ENCODE results near the gene RAB22A.

Gene RAB22A

DNA sequence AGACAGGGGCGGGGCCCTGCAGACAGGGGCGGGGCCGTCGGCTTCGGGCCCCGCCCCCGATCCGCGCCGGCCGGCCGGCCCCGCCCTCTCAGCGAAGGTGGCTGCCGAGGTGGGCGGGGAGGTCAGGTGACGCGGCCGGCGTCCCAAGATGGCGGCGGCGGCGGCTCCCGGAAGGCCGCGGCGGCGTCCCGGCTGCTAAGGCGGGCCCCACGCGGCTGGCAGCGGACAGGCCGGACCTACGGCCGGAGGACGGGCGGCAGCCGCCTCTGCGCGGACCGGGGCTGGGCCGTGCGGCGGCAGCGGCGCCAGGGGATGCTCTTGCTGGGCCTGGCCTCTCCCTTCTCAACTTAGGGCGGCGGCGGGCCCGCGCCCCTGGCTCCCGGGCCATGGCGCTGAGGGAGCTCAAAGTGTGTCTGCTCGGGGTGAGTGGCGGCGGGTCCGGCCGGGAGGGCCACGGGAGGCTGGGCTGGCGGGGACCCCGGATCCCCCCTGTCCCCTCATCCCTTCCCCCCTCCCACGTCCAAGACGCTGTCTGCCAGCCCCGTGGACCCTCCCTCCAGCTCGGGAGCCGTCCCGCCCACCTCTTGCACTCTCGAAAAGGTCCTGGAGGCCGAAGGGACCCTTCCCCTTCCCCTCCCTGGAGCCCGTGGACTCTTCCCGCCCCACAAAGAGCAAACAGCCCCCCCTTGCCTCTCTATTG is at the start of gene RAB22A:
RAB22A (plus strand) TSS at position 125 of the 700 bp plus-strand sequence; CDS start at position 387, 262 bp downstream.
- peak; percentile 83 for DNase-seq (ENCODE audit: low spot score)

DNA sequence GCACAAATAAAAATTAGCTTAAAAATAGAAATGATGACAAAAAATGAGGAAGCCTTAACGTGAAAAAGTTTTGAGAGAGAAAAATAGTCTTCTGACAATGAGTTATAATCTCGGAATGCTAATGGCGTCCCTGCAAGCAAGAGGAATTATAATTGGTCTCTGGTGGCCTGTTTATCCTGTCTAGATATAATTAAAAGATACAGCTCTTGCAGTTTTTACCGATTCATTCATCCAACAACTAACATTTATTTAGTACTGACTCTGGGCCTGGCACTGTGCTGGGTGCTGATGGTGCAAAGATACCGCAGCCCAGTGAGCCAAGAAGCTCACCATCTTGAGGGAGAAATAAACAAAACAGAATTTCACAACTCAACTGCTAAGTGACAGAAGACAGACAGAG is 49.5 kb upstream of the RAB22A start:
- no peak for DNase-seq (ENCODE audit: low spot score)

GRCh38 chr20:58261660-58262059 is 47.9 kb upstream of the RAB22A start:
- no peak for DNase-seq (ENCODE audit: low spot score)

GRCh38 chr20:58264271-58264670 is 45.2 kb upstream of the RAB22A start:
- no peak for DNase-seq (ENCODE audit: low spot score)

GRCh38 chr20:58267389-58268215 is 41.9 kb upstream of the RAB22A start:
- no peak for DNase-seq (ENCODE audit: low spot score)

- DNase-seq (ENCODE audit: low spot score), result no peak
Measured at GRCh38 chr20:58268421-58268821, 41.1 kb upstream of the RAB22A start.

- DNase-seq (ENCODE audit: low spot score), result no peak
Measured at GRCh38 chr20:58268936-58269619, 40.4 kb upstream of the RAB22A start.

DNA sequence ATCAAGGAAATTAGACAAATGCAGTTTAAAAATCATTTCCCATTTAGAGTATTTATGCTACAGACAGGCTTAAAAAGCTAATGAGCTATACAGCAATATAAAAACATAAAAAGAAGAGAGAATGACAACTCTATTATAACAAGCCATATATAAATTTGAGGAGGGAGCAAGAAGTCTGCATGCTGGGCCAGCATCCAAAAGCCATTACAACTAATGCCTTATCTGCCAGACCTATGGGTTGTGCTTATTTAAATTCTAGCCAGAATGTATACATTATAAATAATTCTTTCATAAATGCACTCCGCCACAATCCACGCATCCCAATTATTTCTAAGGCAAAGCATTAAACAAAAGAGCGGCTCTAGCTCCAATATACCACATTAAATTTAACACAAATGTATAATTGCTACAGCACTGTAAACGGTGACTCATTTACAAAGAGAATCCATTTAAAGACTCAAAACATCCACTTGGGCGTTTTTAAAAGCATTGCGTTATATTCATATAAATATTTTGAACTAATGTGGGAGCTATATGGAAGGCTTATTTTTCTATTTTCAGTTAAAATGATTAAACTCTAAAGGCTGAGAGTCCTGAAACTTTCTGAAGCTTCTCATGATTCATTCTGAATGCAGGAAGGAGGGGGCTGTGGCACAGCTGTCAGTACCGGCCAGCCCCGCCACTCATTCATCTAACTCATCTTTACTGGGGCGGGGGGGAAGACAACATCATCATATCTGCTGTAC is 37.7 kb upstream of the RAB22A start:
- no peak for DNase-seq (ENCODE audit: low spot score)

DNA sequence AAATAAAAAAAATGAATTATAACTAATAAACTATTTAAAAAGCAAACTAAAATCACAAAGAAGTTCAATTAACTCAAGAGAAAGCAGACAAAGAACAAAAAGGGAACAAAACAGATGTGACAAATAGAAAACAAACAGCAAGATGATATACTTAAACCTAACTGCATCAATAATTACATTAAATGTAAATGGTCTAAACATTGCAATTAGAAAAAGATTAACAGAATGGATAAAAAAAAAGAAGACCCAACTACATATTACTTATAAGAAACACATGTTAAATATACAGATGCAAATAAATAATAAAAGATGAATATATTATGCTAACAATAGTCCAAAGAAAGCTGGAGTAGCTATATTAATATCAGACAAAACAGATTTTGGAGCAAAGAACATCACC is 35.1 kb upstream of the RAB22A start:
- DNase-seq (ENCODE audit: low spot score), result no peak

- no peak for DNase-seq (ENCODE audit: low spot score)
Measured at GRCh38 chr20:58277107-58277506, 32.4 kb upstream of the RAB22A start.

GRCh38 chr20:58277578-58278472 is 31.7 kb upstream of the RAB22A start:
- DNase-seq (ENCODE audit: low spot score), result no peak

DNA sequence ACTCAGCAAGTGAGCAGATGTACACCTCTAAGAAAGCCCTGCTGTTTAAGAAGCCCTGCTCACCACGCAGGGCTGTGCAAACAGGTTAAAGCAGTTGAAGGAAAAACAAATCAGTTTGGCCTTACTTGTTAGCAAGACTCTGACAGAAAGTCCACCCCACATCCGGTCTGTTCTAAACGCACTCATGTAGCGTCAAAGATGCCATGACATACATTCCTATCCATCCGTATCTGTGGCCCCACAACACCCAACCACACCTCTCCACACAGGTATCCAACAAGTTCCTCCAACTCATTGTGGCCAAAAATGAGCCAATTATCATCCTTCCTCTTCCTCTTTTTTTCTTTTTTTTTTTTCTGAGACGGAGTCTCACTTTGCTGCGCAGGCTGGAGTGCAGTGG is 22.8 kb upstream of the RAB22A start:
- no peak for DNase-seq (ENCODE audit: low spot score)

GRCh38 chr20:58287638-58288037 is 21.9 kb upstream of the RAB22A start:
- DNase-seq (ENCODE audit: low spot score), result no peak

- no peak for DNase-seq (ENCODE audit: low spot score)
Measured at GRCh38 chr20:58289143-58289542, 20.4 kb upstream of the RAB22A start.

- DNase-seq (ENCODE audit: low spot score), result peak; percentile 25
Measured at GRCh38 chr20:58293453-58293852, 16.1 kb upstream of the RAB22A start.

DNA sequence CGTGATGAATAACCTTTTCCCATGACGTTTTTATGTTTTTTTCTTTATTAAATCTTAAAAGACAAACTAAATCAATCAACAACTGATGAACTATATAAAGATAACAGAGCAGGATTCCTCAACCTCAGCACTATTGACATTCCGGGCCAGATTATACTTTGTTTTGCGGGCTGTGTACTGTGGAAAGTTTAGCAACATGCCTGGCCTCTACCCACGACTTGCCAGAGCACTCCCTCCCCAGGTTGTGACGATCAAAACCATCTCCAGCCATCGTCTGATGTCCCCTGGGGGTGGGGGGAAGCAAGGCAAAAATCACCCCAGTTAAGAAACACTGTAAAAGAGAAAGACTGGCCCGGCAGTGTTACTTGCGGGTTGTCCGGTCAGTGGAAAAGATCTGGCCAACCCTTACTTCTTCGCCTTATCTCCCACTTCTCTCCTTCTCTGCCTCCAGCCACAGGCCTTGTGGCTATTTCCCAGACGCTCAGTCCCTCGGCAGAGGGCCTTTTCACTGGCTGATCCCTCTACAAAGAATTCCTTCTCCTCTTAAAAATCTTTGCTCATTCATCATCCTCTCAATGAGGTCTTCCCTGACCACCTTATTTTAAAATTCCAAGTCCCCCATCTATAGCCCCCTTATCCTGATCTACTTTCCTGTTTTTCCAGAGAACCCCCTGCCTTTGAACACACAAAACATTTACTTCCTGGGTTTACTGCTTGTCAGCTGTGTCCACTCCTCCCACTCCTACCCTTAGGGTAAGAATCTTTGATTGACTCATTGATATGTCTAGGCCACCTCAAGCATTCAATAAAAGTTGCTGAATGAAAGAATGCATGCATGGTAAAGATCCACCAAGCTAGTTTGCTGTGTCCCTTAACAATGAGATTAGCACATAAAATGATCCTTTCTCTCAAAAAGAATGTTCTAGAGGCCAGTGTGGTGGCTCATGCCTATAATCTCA is 14.7 kb upstream of the RAB22A start:
- DNase-seq (ENCODE audit: low spot score), result no peak

DNA sequence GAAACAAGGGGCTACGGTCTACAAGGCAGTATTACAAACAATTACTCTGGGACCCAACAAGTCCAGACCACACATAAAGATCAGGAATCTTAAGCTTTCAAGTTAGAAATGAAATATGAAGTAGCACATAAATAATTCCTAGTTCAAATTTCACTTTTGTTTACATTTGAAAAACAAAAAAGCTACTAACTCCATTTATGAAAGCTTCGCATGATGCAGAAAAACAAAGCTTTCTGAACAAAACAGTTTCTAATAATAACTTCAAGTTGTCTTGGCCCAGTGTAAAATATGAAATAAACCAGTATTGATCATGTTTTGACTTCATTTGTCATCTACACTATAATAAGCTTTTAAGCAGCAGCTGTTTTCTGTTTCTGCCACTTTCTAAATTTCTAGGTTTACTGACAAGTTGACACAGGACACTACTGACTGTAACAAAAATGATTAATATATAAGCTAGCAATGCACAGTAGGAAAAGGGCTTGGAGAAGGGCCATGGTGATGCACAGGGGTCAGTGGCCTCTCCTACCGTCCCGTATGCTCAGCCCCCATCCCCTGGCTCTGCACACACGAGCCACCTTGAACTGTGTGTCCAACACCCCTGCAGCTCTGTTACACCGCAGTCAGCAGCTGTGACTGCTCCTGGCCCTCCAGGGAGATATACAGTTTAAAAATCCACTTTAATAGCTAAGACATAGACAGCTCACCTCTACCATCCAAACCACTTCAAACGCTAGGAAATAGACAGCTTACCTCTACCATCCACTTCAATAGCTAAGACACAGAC is 13.3 kb upstream of the RAB22A start:
- no peak for DNase-seq (ENCODE audit: low spot score)

DNA sequence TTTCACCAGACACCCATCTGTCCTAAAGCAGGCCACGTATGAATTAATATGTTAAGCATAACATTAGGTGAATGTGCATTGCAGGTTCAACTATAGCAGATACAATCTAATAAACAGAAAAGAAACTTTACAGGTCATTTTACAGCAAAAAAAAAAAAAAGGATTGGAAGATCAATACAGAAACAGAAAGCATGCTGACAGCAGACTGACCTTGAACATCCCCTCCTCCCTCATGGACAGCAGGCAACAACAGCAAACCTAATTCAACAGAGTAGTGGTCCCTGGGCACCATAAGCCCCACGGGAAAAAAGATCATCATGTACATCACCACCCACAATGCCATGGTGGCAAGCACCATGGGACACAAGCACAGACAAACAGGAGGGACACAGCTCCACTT is 12.1 kb upstream of the RAB22A start:
- no peak for DNase-seq (ENCODE audit: low spot score)

GRCh38 chr20:58300321-58300720 is 9.2 kb upstream of the RAB22A start:
- no peak for DNase-seq (ENCODE audit: low spot score)

All from RKO (cell line).